ENCODE data around the gene C1QA. TPM values are rescaled to one million over a fixed set of nuclear protein-coding genes. Genes with fewer than 3 reads are reported as not detected.

The C1QA gene
- total RNA-seq, 1 donor from 2014 or later, result 10.4 TPM

GRCh38 chr1:22612671-22613571, 23.5 kb upstream of the C1QA start:
- no peak for ATAC-seq

GRCh38 chr1:22613572-22613918, 22.9 kb upstream of the C1QA start:
- ATAC-seq, result no peak

GRCh38 chr1:22613951-22614350, 22.5 kb upstream of the C1QA start:
- ATAC-seq, result no peak

GRCh38 chr1:22615886-22616285, 20.5 kb upstream of the C1QA start:
- no peak for ATAC-seq

- ATAC-seq, result no peak
These were observed 19.9 kb upstream of the C1QA start for GRCh38 chr1:22616571-22616970.

- no peak for ATAC-seq
These were observed 18.4 kb upstream of the C1QA start for GRCh38 chr1:22618056-22618455.

- no peak for ATAC-seq
These were observed 17.2 kb upstream of the C1QA start for GRCh38 chr1:22619252-22619651.

GRCh38 chr1:22619798-22620197, 16.6 kb upstream of the C1QA start:
- no peak for ATAC-seq

GRCh38 chr1:22621761-22622160, 14.7 kb upstream of the C1QA start:
- ATAC-seq, result no peak

GRCh38 chr1:22625262-22625925, 11.0 kb upstream of the C1QA start:
- no peak for ATAC-seq

GRCh38 chr1:22626237-22627157, 9.9 kb upstream of the C1QA start:
- ATAC-seq, result peak; percentile 17

GRCh38 chr1:22627331-22627730, 9.1 kb upstream of the C1QA start:
- ATAC-seq, result no peak

GRCh38 chr1:22628698-22629444, 7.6 kb upstream of the C1QA start:
- no peak for ATAC-seq

GRCh38 chr1:22629886-22630285, 6.5 kb upstream of the C1QA start:
- ATAC-seq, result no peak

- ATAC-seq, result no peak
These were observed 2.5 kb upstream of the C1QA start for GRCh38 chr1:22633697-22634463.

GRCh38 chr1:22635436-22635835, 992 bp upstream of the C1QA start:
- ATAC-seq, result no peak

GRCh38 chr1:22636927-22637326, 499 bp downstream of the C1QA start:
- ATAC-seq, result no peak

- ATAC-seq, result no peak
These were observed 1.5 kb downstream of the C1QA start for GRCh38 chr1:22637907-22638445.

GRCh38 chr1:22638476-22639234, 2.2 kb downstream of the C1QA start:
- no peak for ATAC-seq

- ATAC-seq, result no peak
These were observed 2.9 kb downstream of the C1QA start for GRCh38 chr1:22639286-22639685.
